Measurements from ENCODE around the gene SUB1. TPM values are rescaled to one million over a fixed set of nuclear protein-coding genes. Genes with fewer than 3 reads are reported as not detected.
A peak's percentile ranks its signal among the peaks of the same experiment; 100 is the strongest.
"Not testable (repeated sequence)": the region's sequence is repeated elsewhere in the genome, so short reads cannot be mapped to it uniquely, and the experiment has no call there.

The SUB1 gene
- total RNA-seq, result 100 to 1,000 TPM in 1 of 4 donors, 10 to 100 TPM in 3; 66.4 to 154 (median 90.1) TPM

- Histone ChIP-seq H3K27ac (replicated peaks in 1 of 4) (peak within 1 kb of the TSS; percentile 95 to 100 (median 98)), H3K27me3 (no peaks in the 10 kb centered on the region), H3K36me3 (peaks cover 0 to 15% (median 12%) of the 10 kb centered on the region in 4 donors), H3K4me3 (peak within 1 kb of the TSS; percentile 88 to 99 (median 90)), H3K9me3 (peaks cover 0 to 8% (median 0%) of the 10 kb centered on the region in 4 donors), H3K4me1 (peaks cover 14 to 42% (median 30%) of the 10 kb centered on the region in 4 donors)
- WGBS, result 2% methylated on average over 35 of the region's 89 CpGs
- TF ChIP-seq POLR2AphosphoS5 (IDR thresholded peaks at IDR 0.05), result peak; percentile 98 to 99
- peak; percentile 67 for TF ChIP-seq POLR2A (IDR thresholded peaks at IDR 0.05; ENCODE audit: low read depth)
- no peak for TF ChIP-seq CTCF (IDR thresholded peaks at IDR 0.05)
- peak; percentile 97 for DNase-seq (ENCODE audit: extremely low spot score)
- intact Hi-C loops (cut with DNase I), result loop anchor here (5.0 to 10.0 kb wide), 2 partner anchors 78 to 351 kb away; no protein-coding TSS in a partner anchor
These were observed at the start of gene SUB1 for GRCh38 chr5:32585446-32586275. Gene SUB1, plus strand, starts transcription at chr5:32585557. Its CDS starts 2,956 bp downstream, at chr5:32588513.

GRCh38 chr5:32536246-32536645 lies 49.1 kb upstream of the SUB1 start:
- H3K27ac ChIP-seq (replicated peaks in 1 of 4), result no peak overlapping the region
- no peak for DNase-seq (ENCODE audit: extremely low spot score)
- peaks cover 2 to 10% (median 7%) of the 10 kb centered on the region in 4 donors for H3K4me1 ChIP-seq
- intact Hi-C loops (cut with DNase I), result no loop called here
- H3K27me3 ChIP-seq, result peaks cover 0 to 3% (median 0%) of the 10 kb centered on the region in 4 donors
- H3K9me3 ChIP-seq, result no peaks in the 10 kb centered on the region
- WGBS, result 94% methylated on average over 4 of the region's 4 CpGs
- no peak for TF ChIP-seq EP300 (IDR thresholded peaks at IDR 0.05)
- TF ChIP-seq POLR2AphosphoS5 (IDR thresholded peaks at IDR 0.05), result no peak
- TF ChIP-seq CTCF (IDR thresholded peaks at IDR 0.05), result no peak
- no peak for TF ChIP-seq POLR2A (IDR thresholded peaks at IDR 0.05; ENCODE audit: low read depth)
- no peaks in the 10 kb centered on the region for H3K36me3 ChIP-seq
- H3K4me3 ChIP-seq, result no peak overlapping the region

- H3K4me1 ChIP-seq; DNase-seq (ENCODE audit: extremely low spot score); H3K36me3 ChIP-seq; H3K4me3 ChIP-seq; intact Hi-C loops (cut with DNase I); H3K9me3 ChIP-seq; H3K27me3 ChIP-seq; H3K27ac ChIP-seq (replicated peaks in 1 of 4): not testable (repeated sequence)
- WGBS, result 88% methylated on average over 7 of the region's 7 CpGs
These were observed 47.8 kb upstream of the SUB1 start for GRCh38 chr5:32537437-32538029.

- Histone ChIP-seq H3K27me3 (peaks cover 0 to 3% (median 0%) of the 10 kb centered on the region in 4 donors), H3K4me3 (no peak overlapping the region), H3K4me1 (no peaks in the 10 kb centered on the region), H3K27ac (replicated peaks in 1 of 4) (no peak overlapping the region), H3K36me3 (no peaks in the 10 kb centered on the region), H3K9me3 (no peaks in the 10 kb centered on the region)
- TF ChIP-seq POLR2AphosphoS5 (IDR thresholded peaks at IDR 0.05), result no peak
- TF ChIP-seq POLR2A (IDR thresholded peaks at IDR 0.05; ENCODE audit: low read depth), result no peak
- no peak for TF ChIP-seq CTCF (IDR thresholded peaks at IDR 0.05)
- TF ChIP-seq EP300 (IDR thresholded peaks at IDR 0.05), result no peak
- DNase-seq (ENCODE audit: extremely low spot score), result no peak
- 75% methylated on average over 7 of the region's 7 CpGs for WGBS
- intact Hi-C loops (cut with DNase I), result no loop called here
These were observed 47.3 kb upstream of the SUB1 start for GRCh38 chr5:32538031-32538547.

Data from esophagus muscularis mucosa (tissue), 4 donors.